ENCODE results near the gene RRAGD.
"Not testable (repeated sequence)": the region's sequence is repeated elsewhere in the genome, so short reads cannot be mapped to it uniquely, and the experiment has no call there.

RRAGD gene

GRCh38 chr6:89400050-89400449 lies 12.0 kb downstream of the RRAGD start:
- POLR2A ChIA-PET = no interaction called here
- TF ChIP-seq HDGF (IDR thresholded peaks at IDR 0.05; ENCODE audit: borderline replicate concordance) (no peak), BHLHE40 (IDR thresholded peaks at IDR 0.05; ENCODE audit: borderline replicate concordance) (no peak), ARNT (IDR thresholded peaks at IDR 0.05) (no peak), LEF1 (IDR thresholded peaks at IDR 0.05; ENCODE audit: borderline replicate concordance) (no peak), ZNF384 (IDR thresholded peaks at IDR 0.05) (no peak), FOXK2 (IDR thresholded peaks at IDR 0.05) (no peak), FOXA1 (IDR thresholded peaks at IDR 0.05) (no peak)
- TF ChIP-seq, protein P1, sequence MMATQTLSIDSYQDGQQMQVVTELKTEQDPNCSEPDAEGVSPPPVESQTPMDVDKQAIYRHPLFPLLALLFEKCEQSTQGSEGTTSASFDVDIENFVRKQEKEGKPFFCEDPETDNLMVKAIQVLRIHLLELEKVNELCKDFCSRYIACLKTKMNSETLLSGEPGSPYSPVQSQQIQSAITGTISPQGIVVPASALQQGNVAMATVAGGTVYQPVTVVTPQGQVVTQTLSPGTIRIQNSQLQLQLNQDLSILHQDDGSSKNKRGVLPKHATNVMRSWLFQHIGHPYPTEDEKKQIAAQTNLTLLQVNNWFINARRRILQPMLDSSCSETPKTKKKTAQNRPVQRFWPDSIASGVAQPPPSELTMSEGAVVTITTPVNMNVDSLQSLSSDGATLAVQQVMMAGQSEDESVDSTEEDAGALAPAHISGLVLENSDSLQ (IDR thresholded peaks at IDR 0.05) = no peak
- no peak for DNase-seq (ENCODE audit: extremely low spot score)
- CTCF ChIA-PET = interaction anchor here (1.0 to 2.0 kb wide), 2 partner anchors 28 to 32 kb away, joined by 6 to 9 read pairs; no protein-coding TSS in a partner anchor

DNA sequence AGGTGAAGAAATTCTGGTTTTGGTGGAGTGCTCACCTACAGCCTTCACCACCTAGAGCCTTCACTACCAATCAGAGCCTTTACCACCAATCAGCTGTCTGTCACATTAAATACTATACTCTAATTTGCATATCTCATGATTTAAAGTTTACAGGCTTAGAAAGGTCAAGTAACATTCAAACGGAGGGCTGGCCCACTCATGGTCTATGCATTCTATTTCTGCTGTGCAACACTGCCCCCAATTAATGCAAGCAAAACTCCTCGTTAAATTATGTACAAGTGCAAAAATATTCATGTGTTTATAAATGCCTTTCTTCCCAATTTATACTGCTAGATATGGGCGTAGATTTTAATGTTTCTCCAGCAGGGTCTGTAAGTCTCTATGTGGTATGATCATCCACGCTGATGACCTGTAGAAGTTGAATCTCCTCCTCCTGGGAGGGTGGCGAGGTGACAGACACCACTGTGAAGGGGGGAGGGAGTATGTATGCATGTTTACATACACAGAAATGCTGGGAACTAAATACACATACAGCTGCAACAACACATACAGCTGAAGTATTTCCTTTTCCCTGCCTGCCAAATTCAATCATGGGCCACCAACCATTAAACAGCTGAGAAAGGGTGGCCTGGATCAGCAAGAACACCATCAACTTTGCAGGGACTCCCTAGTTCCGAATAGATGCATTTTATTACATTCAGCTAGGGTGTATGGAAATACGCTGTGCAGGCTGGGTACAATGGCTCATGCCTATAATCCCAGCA lies 13.1 kb downstream of the RRAGD start:
- ChIA-PET CTCF (interaction anchor here (0.7 to 2.0 kb wide), 3 partner anchors 9 to 106 kb away, joined by 3 to 9 read pairs (median 3); no protein-coding TSS in a partner anchor), POLR2A (no interaction called here)
- TF ChIP-seq ELF4 (IDR thresholded peaks at IDR 0.05) = no peak
- TF ChIP-seq CTBP1 (IDR thresholded peaks at IDR 0.05; ENCODE audit: borderline replicate concordance) = no peak
- TF ChIP-seq FOXK2 (IDR thresholded peaks at IDR 0.05) = no peak
- no peak for DNase-seq (ENCODE audit: extremely low spot score)

GRCh38 chr6:89397884-89398283 lies 14.2 kb downstream of the RRAGD start:
- DNase-seq (ENCODE audit: extremely low spot score); POLR2A ChIA-PET: not testable (repeated sequence)
- CTCF ChIA-PET = interaction anchor here (0.6 kb wide), 1 partner anchor 44 kb away, joined by 3 read pairs; no protein-coding TSS in a partner anchor

DNA sequence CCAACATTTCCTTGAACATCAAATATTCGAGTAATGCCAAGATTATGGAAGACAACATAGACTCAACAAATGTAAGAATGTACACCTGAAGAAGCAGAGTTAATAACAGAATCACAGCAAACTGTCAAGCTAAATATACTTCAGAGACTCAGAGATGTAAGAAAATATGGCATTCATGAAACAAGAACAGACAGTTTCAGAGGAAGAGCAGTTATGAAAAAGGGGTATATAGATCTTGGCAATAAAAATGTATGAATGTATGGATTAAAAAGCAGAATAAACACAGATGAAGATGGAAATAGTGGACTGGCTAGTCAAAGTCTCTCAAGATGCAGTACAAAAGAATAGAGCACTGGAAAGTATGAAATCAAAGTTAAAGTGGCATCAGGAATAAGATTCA lies 18.4 kb downstream of the RRAGD start:
- POLR2A ChIA-PET = no interaction called here
- TF ChIP-seq SP1 (IDR thresholded peaks at IDR 0.05) = no peak
- TF ChIP-seq, protein P1 (IDR thresholded peaks at IDR 0.05) = no peak
- no peak for TF ChIP-seq NFRKB (IDR thresholded peaks at IDR 0.05)
- no peak for TF ChIP-seq CTBP1 (IDR thresholded peaks at IDR 0.05; ENCODE audit: borderline replicate concordance)
- no peak for TF ChIP-seq TARDBP (IDR thresholded peaks at IDR 0.05)
- TF ChIP-seq FOXM1 (IDR thresholded peaks at IDR 0.05; ENCODE audit: borderline replicate concordance) = no peak
- TF ChIP-seq HDGF (IDR thresholded peaks at IDR 0.05; ENCODE audit: borderline replicate concordance) = no peak
- TF ChIP-seq ELF4 (IDR thresholded peaks at IDR 0.05) = no peak
- no peak for TF ChIP-seq L3MBTL2 (conservative IDR thresholded peaks at IDR 0.05)
- TF ChIP-seq FOXA1 (IDR thresholded peaks at IDR 0.05) = no peak
- TF ChIP-seq ZNF384 (IDR thresholded peaks at IDR 0.05) = no peak
- no peak for TF ChIP-seq BHLHE40 (IDR thresholded peaks at IDR 0.05; ENCODE audit: borderline replicate concordance)
- no peak for TF ChIP-seq ARNT (IDR thresholded peaks at IDR 0.05)
- no peak for TF ChIP-seq LEF1 (IDR thresholded peaks at IDR 0.05; ENCODE audit: borderline replicate concordance)
- no peak for TF ChIP-seq FOXK2 (IDR thresholded peaks at IDR 0.05)
- no peak for TF ChIP-seq SUZ12 (IDR thresholded peaks at IDR 0.05)
- DNase-seq (ENCODE audit: extremely low spot score) = no peak
- CTCF ChIA-PET = no interaction called here

More at GRCh38 chr6:89397884-89398283, 14.2 kb downstream of the RRAGD start:
- TF ChIP-seq, protein P1 (IDR thresholded peaks at IDR 0.05) = peak; percentile 8; the same call in 1 of the 2 replicates

- TF ChIP-seq FOXM1 (IDR thresholded peaks at IDR 0.05; ENCODE audit: borderline replicate concordance) = no peak
- TF ChIP-seq, protein P1 (IDR thresholded peaks at IDR 0.05) = no peak
- no peak for TF ChIP-seq ZNF384 (IDR thresholded peaks at IDR 0.05)
- TF ChIP-seq BHLHE40 (IDR thresholded peaks at IDR 0.05; ENCODE audit: borderline replicate concordance) = no peak
- TF ChIP-seq SUZ12 (IDR thresholded peaks at IDR 0.05) = no peak
- no peak for TF ChIP-seq ELF4 (IDR thresholded peaks at IDR 0.05)
- TF ChIP-seq L3MBTL2 (conservative IDR thresholded peaks at IDR 0.05) = no peak
- no peak for TF ChIP-seq SP1 (IDR thresholded peaks at IDR 0.05)
- TF ChIP-seq HDGF (IDR thresholded peaks at IDR 0.05; ENCODE audit: borderline replicate concordance) = no peak
- no peak for TF ChIP-seq LEF1 (IDR thresholded peaks at IDR 0.05; ENCODE audit: borderline replicate concordance)
- no peak for TF ChIP-seq FOXK2 (IDR thresholded peaks at IDR 0.05)
- no peak for TF ChIP-seq NFRKB (IDR thresholded peaks at IDR 0.05)
- TF ChIP-seq ARNT (IDR thresholded peaks at IDR 0.05) = no peak
- no peak for TF ChIP-seq CTBP1 (IDR thresholded peaks at IDR 0.05; ENCODE audit: borderline replicate concordance)
- no peak for TF ChIP-seq FOXA1 (IDR thresholded peaks at IDR 0.05)
- TF ChIP-seq TARDBP (IDR thresholded peaks at IDR 0.05) = no peak
- POLR2A ChIA-PET = no interaction called here
- no peak for DNase-seq (ENCODE audit: extremely low spot score)
- CTCF ChIA-PET = no interaction called here
These were observed 19.2 kb downstream of the RRAGD start for GRCh38 chr6:89392823-89393222.

DNA sequence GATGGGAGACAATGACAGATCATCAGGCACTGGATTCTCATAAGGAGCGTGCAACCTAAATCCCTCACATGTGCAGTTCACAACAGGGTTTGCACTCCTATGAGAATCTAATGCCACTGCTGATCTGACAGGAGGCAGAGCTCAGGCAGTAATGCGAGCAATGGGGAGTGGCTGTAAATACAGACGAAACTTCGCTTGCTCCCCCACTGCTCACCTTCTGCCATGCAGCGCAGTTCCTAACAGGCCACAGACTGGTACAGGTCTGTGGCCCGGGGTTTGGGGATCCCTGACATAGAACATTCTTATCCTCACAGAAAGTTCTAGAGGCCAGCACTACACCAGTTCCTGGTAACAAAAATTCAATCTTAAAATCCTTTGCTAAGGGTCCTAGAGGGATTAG lies 23.2 kb downstream of the RRAGD start:
- CTCF ChIA-PET = no interaction called here
- POLR2A ChIA-PET = no interaction called here
- DNase-seq (ENCODE audit: extremely low spot score) = no peak
- TF ChIP-seq LEF1 (IDR thresholded peaks at IDR 0.05; ENCODE audit: borderline replicate concordance) (no peak), FOXM1 (IDR thresholded peaks at IDR 0.05; ENCODE audit: borderline replicate concordance) (no peak), ELF4 (IDR thresholded peaks at IDR 0.05) (no peak), L3MBTL2 (conservative IDR thresholded peaks at IDR 0.05) (no peak), ARNT (IDR thresholded peaks at IDR 0.05) (no peak), FOXK2 (IDR thresholded peaks at IDR 0.05) (no peak), FOXA1 (IDR thresholded peaks at IDR 0.05) (no peak), ZNF384 (IDR thresholded peaks at IDR 0.05) (no peak), TARDBP (IDR thresholded peaks at IDR 0.05) (no peak), BHLHE40 (IDR thresholded peaks at IDR 0.05; ENCODE audit: borderline replicate concordance) (no peak), NFRKB (IDR thresholded peaks at IDR 0.05) (no peak), CTBP1 (IDR thresholded peaks at IDR 0.05; ENCODE audit: borderline replicate concordance) (no peak)
